HG02981 (cell line): ENCODE data around the gene CHCHD3.

Source experiments
- ATAC-seq: cut with Tn5 transposase; IDR thresholded peaks from one replicate; pipeline ENCODE4 v1.9.1; 2021; ENCODE audit warnings: mild to moderate bottlenecking, moderate library complexity; ENCODE audit not compliant: unreplicated experiment

Gene CHCHD3

DNA sequence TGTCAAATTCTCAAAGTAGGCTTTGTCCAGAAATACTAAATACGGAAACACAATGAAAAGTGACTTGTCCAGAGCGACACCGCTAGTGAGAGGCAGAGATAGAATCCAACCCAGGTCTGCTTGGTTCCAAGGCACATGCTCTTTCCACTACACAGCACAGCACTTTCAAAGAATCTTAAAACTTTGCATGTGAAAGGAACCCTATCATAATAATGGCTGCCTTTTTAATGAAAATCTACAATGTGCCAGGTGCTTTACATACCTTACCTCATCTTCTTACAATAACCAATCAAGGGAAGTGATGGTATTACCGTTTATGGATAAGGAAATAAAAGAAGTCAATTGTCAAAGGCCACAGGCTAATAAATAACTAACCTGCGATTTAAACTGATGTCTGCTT lies 2.6 kb downstream of the CHCHD3 start:
- no peak for ATAC-seq

DNA sequence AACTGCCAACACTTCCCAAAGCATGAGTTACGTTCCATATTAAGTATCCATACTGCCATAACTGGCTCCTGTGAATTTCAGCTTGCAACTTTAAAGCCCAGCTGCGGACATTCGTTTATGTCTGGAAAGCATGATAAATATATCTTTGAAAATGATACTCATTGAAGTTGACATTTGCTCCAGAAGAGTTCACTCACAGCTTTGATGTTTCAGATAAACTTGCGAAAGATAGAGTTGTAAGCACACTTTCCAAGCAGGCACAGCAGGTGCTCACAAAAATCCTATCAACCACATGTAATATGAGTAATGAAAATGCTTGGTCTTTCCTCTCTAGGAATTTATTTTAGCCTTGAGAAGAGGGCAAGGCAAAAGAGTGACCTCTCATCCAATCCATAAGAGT lies 4.5 kb downstream of the CHCHD3 start:
- no peak for ATAC-seq

DNA sequence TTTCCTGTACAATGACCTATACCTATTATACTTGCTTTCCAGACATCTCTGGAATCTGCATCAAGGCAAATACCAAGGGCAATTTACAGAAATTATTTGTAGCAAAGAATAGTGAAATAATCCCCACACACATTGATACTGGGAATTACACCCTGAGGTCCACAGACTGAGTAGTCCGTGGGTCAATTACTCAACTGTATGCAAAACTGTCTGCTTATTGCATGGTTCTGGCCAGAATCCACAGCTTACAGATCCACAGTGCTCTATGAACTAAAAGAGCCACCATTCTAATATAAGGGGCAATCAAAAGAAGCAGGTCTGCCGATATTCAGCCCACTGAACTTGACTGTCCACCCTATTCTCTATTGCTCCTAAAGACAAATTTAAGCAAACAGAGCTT lies 5.7 kb downstream of the CHCHD3 start:
- ATAC-seq: no peak

DNA sequence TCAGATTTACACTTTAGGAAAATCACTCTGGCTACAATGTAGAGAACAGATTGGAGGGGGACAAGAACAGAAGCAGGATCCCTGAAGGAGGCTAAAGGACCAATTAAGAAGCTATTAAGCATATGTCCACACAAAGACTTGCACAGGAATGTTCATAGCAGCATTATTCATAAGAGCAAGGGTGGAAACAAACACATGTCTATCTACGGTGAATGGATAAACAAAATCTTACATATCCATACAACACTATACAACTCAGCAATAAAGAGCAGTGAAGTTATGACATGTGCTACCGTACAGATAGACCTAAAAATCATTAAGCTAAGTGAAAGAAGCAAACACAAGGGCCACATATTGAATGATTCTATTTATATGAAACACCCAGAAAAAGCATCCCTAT lies 10.4 kb downstream of the CHCHD3 start:
- no peak for ATAC-seq

DNA sequence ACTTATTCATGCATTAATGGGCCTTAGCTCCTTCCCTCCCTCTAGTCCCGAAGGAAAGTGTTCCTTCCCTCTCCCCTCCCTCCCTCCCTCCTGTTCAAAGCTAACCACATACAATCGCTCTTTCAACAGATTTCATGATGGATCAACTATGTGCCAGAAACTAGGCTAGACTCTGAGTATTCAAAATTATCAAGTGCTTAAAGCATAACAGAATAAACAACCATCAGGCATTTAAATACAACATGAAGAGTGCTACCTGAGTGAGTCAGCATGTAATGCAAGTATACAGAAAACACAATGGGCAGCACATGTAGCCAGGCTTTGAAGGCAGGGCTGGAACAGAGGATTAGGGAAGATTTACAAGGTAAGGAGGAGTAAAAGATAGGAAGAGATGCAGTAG lies 11.3 kb downstream of the CHCHD3 start:
- ATAC-seq: no peak

DNA sequence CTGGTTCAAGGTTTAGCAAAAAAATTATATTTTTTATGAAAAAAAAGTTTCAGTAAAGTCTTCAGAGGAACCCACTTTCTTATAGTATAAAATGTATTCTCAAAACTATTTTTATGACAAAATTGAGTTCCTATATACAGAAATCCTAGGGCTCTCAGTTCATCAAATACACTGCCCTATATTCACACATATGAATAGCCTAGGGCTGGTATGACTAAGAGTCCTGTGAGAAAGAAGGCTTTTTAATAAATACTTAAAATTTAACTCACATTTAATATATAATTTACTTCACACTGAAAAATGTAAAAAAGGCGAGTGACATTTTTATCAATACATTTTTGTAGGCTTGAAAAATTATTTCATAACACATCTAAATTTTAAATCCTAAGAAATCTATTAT lies 16.6 kb downstream of the CHCHD3 start:
- ATAC-seq: no peak

DNA sequence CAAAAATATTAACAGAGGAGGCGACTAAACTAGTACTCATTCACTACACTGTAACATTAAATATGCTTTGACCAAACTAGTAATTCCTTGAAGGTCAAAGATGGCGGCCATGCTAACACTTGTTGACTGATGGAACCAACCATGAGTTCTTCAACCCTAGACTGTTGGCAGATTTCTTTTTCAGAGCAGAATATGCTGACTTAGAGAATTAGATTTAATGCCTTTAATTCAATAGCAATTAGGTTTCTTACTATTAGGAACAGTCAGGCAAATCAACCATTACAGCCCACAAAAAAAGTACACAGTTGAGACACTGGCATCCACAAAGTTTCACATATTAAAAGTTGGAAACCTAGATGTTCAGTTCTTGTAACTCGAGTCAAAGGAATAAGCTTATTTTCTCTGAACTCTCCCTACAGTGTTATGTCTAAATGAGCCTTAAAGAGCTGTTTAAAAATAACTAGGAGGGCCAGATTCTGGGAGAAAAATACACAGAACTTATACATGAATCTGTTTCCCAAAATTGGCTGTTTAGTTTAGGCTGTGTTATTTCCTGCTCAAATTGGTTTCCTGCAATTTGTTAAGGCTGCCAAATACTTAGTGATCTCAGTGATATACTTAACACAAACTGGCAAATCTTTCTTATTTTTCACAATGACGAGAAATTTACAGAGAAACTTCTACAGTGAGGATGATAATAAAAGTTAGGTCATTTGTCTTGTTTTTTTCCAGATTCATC lies 17.6 kb downstream of the CHCHD3 start:
- ATAC-seq: no peak

DNA sequence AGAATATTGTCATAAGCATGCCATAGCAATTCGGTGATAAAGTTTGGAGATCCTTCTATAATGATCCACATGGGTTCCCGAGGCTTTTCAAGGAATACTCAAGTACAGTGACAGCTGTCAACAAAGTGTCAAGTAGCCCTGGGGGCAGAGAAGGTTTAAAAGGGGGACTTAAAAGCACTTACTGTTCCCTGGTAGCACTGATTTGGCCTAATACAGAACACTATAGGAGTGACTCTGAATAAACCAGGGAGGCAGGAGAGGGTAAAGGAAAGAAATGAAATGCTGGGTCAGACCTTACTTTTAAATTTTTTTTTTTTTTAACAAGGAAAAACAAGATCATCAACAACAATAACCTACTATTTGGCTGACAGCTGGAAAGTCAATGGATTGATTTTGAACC lies 20.1 kb downstream of the CHCHD3 start:
- ATAC-seq: no peak

DNA sequence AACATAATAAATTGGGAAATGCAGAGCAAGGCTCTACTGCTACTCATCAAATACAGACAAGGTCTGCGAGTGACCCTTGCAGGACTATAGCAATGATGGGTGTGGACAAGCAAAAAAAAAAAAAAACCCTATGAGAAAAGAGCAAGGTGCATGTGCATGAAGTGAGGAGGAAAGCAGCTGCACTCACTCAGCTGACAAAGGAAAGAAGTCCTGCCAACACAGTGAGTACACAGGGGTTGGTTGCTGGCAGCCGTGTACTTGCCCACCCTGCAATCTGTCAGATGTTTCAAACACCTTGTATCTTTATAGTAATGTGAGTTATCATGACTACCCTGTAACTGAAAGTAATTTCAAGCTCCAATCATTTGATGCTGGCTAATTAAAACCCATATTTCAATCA lies 20.5 kb downstream of the CHCHD3 start:
- no peak for ATAC-seq

DNA sequence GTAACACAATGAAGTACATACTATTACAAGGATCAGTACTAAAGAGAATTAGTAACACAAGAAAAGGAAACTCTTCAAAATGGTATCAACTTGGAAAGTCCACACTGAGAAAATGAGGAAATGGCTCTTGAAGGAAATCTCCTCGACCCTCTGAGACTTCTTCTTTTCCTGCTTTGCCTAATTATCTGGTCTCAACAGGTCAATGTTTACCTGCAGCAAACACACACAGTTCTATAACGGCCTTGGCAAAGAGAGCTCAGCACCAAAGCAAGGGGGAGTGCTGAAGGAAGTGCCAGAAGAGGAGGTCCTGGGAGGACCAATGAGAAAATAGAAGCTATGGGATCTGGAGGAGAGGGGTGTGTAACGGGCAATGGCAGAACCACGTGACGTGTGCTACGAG lies 21.9 kb downstream of the CHCHD3 start:
- no peak for ATAC-seq

DNA sequence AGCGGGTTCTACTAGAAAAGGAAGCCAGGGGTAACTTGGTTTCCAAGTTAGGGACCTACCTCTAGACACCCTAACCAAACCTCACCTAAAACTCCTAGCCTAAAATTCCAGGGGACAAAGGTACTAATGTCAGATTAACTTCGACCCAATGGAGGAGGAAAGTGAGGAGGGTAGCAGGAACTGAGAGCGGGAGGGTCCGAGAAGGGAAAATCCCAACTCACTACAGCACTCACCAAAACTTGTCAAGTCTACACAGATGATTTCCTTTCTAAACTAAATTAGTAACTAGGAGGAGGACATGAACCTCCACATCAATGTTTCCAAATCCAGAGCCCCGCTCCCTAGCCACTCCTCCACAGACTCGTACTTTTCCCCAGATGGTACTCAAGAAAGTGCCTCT lies 22.6 kb downstream of the CHCHD3 start:
- no peak for ATAC-seq

DNA sequence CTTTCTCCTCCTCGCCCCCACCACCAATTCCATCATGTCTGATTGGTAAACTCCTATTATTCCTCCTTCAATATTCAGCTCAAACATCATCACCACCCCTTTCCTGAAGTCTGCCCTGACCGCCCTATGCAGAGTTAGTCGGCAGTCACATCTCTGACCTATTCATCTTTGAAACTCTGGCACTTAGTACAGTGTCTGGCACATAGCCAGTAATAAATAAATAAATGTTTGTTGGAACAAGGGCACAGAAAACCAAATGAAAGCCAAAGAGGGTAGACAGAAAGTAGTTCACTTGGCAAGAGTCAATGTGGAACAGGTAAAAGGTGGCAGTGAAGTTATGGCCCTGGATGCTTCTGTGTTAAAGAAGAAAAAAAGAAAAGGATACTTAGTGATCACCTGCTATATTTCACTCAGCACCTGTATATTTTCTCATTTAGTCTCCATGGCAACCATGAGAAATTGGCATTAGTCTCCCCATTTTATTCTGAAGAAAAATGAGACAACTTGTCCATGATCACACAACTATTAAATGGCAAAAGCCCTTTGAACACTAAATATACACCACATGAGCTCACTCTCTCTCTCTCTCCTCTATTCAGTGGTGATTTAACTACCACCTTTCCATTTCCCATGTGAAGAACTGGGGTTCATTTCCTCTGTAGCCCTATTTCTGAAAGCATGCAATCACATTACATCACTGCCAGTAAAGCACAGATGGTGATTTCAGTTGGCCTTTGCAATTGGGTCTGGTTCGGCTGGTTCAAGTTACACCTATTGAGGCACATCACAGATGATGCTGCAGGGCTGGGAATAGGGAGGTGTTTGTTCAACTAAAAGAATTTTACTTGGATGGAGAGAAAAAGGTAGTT lies 25.3 kb downstream of the CHCHD3 start:
- ATAC-seq: no peak

DNA sequence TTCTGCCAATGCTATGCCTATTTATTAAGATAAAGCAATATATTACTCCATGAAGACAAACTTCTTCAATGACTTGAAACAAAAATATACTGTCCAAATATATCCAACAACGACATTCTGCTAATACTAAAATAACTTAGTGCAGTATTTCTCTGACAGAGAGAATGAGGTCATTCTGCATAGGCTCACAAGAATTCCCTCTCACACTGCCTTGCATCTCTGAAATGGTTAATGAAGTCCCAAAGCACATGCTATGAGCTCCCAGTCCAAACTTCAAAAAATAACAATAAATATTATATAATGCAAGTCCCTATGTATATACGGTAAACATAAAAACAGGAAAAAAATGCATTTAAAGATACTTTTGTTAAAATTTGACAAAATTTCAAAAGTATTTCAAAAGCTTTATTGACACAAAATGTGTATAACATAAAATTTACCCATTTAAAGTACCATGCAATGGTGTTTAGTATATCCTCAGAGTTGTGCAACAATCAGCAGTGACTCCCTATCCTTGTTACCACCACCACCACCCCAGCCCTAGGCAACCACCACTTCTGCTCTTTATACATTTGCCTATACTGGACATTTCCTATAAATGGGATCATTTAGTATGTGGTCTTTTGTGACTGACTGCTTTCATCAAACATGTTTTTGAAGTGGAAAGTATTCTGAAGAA lies 27.6 kb downstream of the CHCHD3 start:
- no peak for ATAC-seq

DNA sequence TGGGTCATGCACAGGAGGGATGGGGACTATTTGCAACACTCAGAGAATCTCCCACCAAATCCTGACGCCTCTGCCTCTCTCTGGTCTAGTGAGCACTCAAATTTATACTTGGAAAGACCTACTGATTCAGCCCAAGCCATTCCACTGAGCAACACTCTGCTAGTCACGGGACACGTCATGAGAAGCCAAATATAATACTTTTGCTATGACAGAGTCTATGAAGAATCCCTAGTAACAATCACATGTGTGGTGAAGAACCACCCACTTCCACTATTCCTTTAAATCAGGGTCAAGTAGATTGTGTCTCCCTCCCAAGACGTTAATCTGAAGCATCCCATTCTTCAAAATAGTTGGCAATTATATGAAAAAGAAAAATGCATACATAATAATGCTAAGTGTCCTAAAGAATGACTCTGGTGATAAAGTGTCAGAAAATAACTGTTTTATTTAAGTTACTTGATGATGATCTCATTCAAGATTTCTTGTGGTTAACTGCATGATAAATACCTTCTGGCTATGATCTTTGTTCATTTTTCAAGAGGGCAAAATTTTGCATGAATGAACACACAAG lies 28.5 kb downstream of the CHCHD3 start:
- ATAC-seq: no peak

DNA sequence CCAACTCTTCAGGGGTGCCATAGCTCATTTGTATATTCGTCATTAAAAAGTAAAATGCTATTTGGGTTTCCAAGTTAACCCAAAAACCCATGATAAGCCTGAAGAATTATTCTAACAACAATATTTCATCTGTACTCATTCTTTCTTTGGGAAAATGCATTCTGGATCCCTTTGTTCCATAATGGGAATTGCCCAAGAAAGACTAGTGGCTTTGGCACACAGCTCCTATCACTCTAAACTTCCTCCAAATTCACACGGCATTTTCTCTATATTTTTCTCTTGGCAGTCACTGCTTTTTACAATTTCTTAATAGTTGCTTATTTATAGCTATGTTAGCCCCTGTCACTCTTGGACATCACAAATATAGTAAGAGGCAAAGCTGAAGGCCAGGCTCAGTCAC lies 29.1 kb downstream of the CHCHD3 start:
- ATAC-seq: no peak

DNA sequence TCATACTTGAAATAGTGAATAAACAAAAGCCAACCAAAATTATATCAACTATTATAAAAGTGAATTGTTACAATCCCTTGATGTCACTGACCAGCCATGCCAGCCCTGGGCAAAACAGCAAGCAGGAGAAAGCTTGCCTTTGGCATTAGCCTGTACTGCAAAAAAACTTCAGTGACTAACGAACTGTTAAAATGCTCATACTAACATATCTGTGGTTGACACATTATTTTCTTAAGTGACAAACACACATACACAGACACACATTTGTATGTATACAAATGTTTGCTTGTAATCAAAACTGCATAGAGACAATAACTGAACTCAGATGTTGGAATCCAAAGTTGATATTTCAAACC lies 29.5 kb downstream of the CHCHD3 start:
- no peak for ATAC-seq

DNA sequence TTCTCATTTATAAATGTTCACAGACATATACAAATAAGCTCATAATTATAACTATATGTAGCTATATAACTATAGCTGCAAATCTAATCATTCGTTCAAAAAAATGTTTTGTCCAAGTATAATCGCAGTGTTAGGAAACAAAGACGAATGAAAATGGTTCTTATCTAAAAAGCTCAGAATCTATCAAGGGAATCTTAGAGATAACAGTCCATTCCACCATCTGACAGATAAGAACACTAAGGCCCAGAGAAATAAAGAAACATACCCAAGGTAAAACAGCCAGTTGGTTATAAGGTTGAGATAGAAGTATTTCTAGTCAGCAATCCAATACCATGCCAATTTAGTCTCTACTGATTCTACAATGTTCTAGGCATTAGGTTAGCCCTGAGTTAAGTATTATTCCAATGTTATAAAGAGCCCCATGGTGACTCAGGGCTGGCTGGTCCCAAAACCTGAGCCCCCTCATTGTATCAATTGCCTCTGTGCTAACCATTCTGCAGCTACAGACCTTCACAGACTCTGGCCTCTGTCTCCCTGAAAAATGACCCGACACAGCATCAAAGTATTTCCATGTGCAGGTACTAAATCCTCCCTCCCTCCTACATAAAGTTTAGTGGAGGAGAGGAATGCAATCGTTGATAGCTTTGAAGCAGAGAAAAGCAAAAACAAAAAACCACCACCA lies 30.0 kb downstream of the CHCHD3 start:
- no peak for ATAC-seq

DNA sequence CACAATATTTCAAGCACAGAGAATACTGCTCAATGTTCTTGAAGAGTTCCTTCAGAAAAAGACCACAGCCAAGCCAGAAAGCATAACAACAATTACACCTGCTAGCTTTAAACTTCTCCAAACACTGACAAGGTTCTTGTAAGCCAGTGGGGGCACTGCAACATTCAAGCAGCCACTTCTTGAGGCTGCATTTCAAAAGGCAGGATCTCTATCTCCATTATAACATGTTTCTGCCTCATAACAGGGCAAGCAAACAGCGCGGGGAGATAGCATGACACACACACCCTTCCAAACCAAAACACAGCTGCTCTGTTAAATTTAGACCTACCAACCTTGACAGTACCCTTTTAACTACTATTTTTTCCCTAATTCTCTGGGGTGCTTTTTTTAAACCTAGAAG lies 30.8 kb downstream of the CHCHD3 start:
- no peak for ATAC-seq

DNA sequence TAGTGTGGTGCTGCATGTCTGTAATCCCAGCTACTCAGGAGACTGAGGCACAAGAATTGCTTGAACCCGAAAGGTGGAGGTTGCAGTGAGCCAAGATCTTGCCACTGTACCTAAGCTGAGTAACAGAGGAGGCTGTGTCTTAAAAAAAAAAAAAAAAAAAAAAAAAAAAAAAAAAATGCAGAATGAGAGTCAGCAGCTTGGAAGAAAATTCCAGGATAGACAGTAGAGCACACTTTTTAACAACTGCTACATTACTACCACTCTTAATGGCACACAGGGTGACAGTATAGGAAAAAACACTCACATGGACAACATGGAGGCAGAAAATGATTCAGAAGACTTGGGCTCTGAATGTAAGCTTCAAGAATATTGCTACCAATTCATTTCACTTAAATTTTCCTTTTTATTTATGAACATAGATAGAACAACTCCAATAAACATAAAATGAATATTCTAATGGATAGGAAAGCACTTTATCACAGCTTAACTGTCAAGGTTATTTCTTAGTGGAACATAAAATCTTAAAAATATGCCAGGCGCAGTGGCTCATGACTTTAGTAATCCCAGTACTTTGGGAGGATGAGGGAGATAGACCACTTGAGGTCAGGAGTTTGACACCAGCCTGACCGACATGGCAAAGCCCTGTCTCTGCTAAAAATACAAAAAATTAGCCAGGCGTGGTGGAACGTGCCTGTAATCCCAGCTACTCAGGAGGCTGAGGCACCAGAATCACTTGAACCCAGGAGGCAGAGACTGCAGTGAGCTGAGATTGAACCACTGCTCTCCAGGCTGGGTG lies 31.5 kb downstream of the CHCHD3 start:
- ATAC-seq: no peak

DNA sequence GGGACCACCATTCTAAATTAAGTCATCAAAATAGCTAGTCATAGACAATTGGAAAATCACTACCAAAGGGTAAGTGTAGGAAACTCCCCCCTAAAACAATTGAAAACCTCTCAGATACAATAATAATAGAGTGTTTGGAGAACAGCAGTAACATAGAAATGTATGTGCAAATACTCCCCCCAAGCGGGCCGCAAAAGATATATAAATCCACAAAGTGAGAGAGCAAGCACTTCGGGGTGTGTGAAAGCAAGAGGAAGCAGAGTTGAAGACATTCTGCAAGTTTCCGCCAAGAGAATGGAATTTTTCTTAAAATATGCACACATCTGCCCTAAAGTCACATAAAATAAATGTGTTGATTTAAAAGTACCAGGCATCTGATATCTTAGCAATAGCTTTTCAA lies 33.3 kb downstream of the CHCHD3 start:
- no peak for ATAC-seq
